Activated CD4-positive, alpha-beta T cell treated with anti-CD3 and anti-CD28 coated beads, Interleukin-2, amount 10 ng/mL, durations not matched to agents 7 days and 5 days (primary cell): ENCODE results near the gene POC1B. TPM values are rescaled to one million over a fixed set of nuclear protein-coding genes. Genes with fewer than 3 reads are reported as not detected.

Experiments
- CTCF ChIA-PET: fragments of 350-600 bp; sonication (Branson Sonifier 250); formaldehyde crosslinking; loops from one replicate; lab custom pipeline; 2021; ENCODE audit warnings: antibody characterized with exemption; lab: Charles Lee
- POLR2A ChIA-PET: fragments of 350-600 bp; sonication (Branson Sonifier 250); formaldehyde crosslinking; loops from one replicate; lab custom pipeline; 2021; ENCODE audit warnings: antibody characterized with exemption; lab: Charles Lee
- DNase-seq: peaks from one replicate; pipeline ENCODE4 v3.0.0-alpha.2; 2020
- H3K27ac Mint-ChIP-seq: one replicate; pipeline ENCODE4 v1.8.0; 2021; ENCODE audit warnings: mild to moderate bottlenecking, moderate library complexity, mixed read lengths
- H3K27me3 Mint-ChIP-seq: one replicate; pipeline ENCODE4 v1.8.0; 2021; ENCODE audit warnings: mixed read lengths
- H3K36me3 Mint-ChIP-seq: one replicate; pipeline ENCODE4 v1.8.0; 2021; ENCODE audit warnings: low read depth, mixed read lengths
- H3K4me1 Mint-ChIP-seq: one replicate; pipeline ENCODE4 v1.8.0; 2021; ENCODE audit warnings: mixed read lengths
- H3K4me3 Mint-ChIP-seq: one replicate; pipeline ENCODE4 v1.8.0; 2021; ENCODE audit warnings: mild to moderate bottlenecking, moderate library complexity, mixed read lengths
- H3K9me3 Mint-ChIP-seq: one replicate; pipeline ENCODE4 v1.8.0; 2021; ENCODE audit warnings: mixed read lengths
- total RNA-seq, 2 experiments: library from RNA; stranded (reverse); gene quantifications; one replicate each; pipeline ENCODE4 v1.2.3, GENCODE V29; 2021

Gene POC1B
- total RNA-seq, 2 experiments from 2014 or later = 33.2 to 41.0 TPM

DNA sequence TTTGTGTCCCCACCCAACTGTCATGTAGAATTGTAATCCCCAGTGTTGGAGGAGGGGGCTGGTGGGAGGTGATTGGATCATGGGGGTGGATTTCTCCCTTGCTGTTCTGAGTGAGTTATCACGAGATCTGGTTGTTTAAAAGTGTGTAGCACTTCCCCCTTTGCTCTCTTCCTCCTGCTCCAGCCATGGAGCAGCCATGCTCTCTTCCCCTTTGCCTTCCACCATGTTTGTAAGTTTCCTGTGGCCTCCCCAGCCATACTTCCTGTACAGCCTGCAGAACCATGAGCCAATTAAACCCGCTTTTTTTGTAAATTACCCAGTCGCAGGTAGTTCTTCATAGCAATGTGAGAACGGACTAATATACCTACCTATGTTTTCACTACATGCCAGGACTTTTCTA lies 2.6 kb upstream of the POC1B start:
- no peak overlapping the region for H3K4me3 Mint-ChIP-seq

DNA sequence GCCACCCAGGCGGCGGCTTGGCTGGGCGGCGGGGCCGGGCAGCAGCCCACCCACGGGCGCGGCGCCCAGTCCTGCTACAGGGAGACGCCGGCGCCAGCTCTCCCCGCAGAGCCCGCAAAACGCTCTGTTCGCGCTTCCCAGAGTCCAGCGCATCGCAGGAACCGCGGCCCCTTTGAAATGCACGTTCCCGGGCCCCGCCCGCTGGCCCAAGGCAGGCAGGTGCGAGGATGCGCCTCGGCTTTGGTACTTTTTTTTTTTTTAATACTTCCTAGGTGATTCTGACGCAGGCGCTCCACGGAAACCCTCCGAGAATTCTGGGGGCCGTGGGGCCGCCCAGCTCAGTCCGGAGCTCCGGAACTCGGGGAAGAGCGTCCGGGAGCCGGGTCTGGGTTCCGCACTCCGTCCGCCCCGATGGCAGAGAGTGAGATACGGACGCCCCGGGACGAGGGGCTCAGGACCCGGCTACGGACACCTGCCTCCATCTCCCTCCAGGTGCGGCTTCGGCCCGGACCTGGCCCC lies 483 bp downstream of the POC1B start:
- H3K27ac Mint-ChIP-seq = peak overlapping the region; percentile 96
- H3K4me3 Mint-ChIP-seq = peak overlapping the region; percentile 95
- peaks cover 62% of the 10 kb centered on the region for H3K4me1 Mint-ChIP-seq
- H3K27me3 Mint-ChIP-seq = no peaks in the 10 kb centered on the region
- ChIA-PET POLR2A (interaction anchor here (0.6 kb wide), 1 partner anchor 179 kb away, joined by 3 read pairs; no protein-coding TSS in a partner anchor), CTCF (interaction anchor here (0.7 to 2.6 kb wide), 14 partner anchors 13 to 520 kb away, joined by 3 to 15 read pairs (median 4); no protein-coding TSS in a partner anchor)
- H3K36me3 Mint-ChIP-seq = peaks cover 32% of the 10 kb centered on the region
- peak; percentile 41 for DNase-seq
- H3K9me3 Mint-ChIP-seq = no peaks in the 10 kb centered on the region

More for the DNA sequence above, 2.6 kb upstream of the POC1B start:
- ChIA-PET CTCF (interaction anchor here (1.4 to 3.8 kb wide), 4 partner anchors 15 to 511 kb away, joined by 4 to 17 read pairs (median 6); no protein-coding TSS in a partner anchor), POLR2A (no interaction called here)
- Mint-ChIP-seq H3K27ac (no peak overlapping the region), H3K4me1 (peaks cover 36% of the 10 kb centered on the region), H3K9me3 (no peaks in the 10 kb centered on the region), H3K36me3 (peaks cover 7% of the 10 kb centered on the region), H3K27me3 (no peaks in the 10 kb centered on the region)
- no peak for DNase-seq

DNA sequence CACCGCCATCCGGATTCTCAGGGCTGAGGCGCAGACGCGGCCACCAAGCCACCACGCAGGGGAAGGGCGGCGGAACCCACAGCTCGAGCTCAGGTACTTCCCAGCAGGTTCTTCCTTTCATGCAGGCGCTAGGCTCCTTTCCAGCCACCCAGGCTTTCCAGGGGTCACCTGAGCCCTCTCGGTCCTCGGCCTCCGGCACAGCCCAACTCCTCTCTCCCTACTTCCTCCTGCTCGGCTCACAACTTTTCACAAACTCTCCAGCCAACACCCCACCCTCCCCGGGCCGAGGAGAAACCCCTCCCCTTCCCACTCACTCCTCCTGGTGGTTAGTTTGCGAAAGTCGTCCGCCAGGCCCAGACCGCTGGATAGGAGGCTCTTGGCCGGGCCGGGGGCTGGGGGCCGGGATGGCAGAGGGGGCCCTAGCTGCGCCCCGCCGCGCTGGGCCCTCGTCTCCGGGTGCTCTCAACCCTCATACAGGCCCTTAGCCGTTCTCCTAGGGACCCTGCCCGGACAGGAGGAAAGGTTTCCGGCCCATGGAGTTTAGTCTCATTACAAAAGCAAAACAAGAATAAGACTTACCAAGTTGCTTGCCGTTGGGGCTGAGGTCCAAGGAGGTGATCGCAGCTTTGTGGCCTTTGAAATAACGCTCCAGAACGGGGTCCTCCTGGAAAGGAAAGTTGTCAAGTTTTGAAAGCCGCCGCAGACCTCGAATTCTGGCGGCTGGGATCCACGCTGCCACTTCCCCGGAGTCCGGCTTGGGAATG lies 1.1 kb downstream of the POC1B start, which contains the start of gene GALNT4:
Gene GALNT4, minus strand, starts transcription at position 256 of the 764 bp plus-strand sequence. Its CDS starts 247 bp downstream, at position 9.
- peaks cover 33% of the 10 kb centered on the region for H3K36me3 Mint-ChIP-seq
- no peaks in the 10 kb centered on the region for H3K27me3 Mint-ChIP-seq
- ChIA-PET POLR2A (interaction anchor here (0.6 kb wide), 1 partner anchor 179 kb away, joined by 3 read pairs; no protein-coding TSS in a partner anchor), CTCF (interaction anchor here (0.7 to 2.6 kb wide), 22 partner anchors 12 to 519 kb away, joined by 3 to 15 read pairs (median 4); no protein-coding TSS in a partner anchor)
- peaks cover 64% of the 10 kb centered on the region for H3K4me1 Mint-ChIP-seq
- peak; percentile 82 for DNase-seq
- H3K9me3 Mint-ChIP-seq = no peaks in the 10 kb centered on the region
- peak within 1 kb of the TSS; percentile 95 for H3K4me3 Mint-ChIP-seq
- H3K27ac Mint-ChIP-seq = peak within 1 kb of the TSS; percentile 96

DNA sequence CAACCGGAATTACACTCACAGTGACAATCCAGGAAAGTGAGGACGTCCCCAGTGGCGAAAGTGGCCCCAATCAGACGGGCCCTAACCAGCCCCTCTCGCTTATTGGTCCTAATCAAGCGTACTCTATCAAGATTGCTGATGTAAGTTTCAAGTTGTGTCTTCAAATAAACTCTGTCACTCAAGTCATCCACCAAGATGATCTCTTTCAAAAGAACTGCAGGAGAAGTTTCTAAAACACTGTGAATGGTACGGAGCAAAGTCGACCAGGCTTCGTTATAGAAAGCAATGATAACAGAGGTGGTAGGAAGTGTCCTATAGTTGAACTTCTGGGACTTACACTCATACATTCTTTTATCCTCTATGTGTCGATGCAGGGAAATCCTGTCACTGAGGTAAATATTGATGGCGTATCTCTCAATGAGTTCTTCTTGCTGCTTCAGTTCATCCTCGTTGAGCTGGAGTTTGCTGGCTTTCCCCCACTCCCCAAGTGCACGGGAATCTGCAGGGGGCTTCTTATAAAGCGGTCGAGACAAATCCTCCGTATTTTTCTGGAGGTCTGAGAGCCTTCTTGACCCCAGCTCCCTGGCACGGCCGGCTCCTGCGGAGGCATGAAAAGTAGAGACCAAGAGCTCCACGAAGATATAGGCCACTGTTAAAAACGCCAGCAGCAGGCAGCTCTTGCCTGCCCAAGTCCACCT lies 1.9 kb downstream of the POC1B start:
- H3K4me3 Mint-ChIP-seq = peak overlapping the region; percentile 95
- peak overlapping the region; percentile 96 for H3K27ac Mint-ChIP-seq
- H3K36me3 Mint-ChIP-seq = peaks cover 35% of the 10 kb centered on the region
- no peak for DNase-seq
- CTCF ChIA-PET = interaction anchor here (0.7 to 2.6 kb wide), 19 partner anchors 12 to 510 kb away, joined by 3 to 15 read pairs (median 4); no protein-coding TSS in a partner anchor
- H3K27me3 Mint-ChIP-seq = no peaks in the 10 kb centered on the region
- H3K9me3 Mint-ChIP-seq = no peaks in the 10 kb centered on the region
- peaks cover 61% of the 10 kb centered on the region for H3K4me1 Mint-ChIP-seq
- POLR2A ChIA-PET = no interaction called here

DNA sequence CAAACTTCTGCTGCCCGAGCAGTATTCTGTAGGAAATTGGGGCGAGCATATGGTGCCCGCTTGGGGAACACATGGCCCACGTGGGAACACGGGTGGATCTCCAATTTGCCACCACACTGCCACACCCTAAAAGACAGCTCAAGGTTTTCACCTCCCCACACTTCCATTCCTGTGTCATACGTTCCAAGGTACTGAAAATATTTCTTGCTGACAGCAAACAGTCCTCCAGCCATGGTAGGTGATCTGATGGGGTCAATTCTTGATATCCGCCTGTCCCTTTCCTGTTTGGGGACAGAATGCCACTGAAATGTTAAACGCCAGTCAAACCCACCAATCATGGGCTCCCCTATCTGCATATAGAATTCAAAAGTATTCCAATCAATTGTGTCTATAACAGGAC lies 2.5 kb downstream of the POC1B start:
- H3K27me3 Mint-ChIP-seq = no peaks in the 10 kb centered on the region
- ChIA-PET CTCF (interaction anchor here (0.7 to 1.2 kb wide), 3 partner anchors 20 to 40 kb away, joined by 3 read pairs; no protein-coding TSS in a partner anchor), POLR2A (no interaction called here)
- no peaks in the 10 kb centered on the region for H3K9me3 Mint-ChIP-seq
- no peak for DNase-seq
- peaks cover 61% of the 10 kb centered on the region for H3K4me1 Mint-ChIP-seq
- peaks cover 37% of the 10 kb centered on the region for H3K36me3 Mint-ChIP-seq
- peak overlapping the region; percentile 96 for H3K27ac Mint-ChIP-seq
- H3K4me3 Mint-ChIP-seq = peak overlapping the region; percentile 95

DNA sequence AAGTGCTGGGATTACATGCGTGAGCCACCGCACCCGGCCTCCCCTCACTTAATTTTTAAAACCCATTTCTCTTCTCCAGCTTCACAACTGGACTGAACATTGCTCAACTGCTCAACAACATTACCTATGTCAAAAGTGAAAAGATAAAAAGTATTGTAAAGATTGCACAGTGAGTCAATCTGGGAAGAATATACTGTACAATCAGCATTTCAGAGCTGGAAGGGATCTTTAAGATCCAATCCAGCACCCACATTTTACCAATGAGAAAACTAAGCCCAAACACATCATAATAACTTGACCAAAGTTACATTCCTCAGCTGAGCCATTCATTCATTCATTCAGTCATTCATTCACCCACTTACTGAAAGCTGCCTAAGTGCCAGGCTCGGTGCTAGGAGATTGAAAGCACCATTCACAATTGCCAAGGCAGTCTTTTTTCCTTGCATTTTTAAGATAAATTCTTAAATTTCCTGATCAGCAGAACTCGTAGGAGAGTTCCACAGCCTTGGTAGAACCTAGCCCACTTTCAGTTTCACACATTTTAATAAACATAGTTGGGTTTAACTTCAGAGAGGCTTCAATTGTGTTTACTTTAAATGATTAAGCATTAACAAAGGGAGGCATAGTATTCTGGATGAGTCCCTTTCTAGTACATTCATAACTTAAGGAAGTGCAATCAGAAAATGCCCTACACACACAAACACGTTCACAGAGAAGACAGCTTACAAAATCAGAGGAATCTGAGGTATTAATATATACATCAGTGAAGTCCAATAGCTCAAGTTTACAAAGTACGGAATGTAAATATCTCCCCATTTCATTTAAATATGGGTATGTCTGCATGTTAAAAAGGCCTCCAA lies 4.3 kb downstream of the POC1B start:
- Mint-ChIP-seq H3K4me1 (peaks cover 56% of the 10 kb centered on the region), H3K27ac (no peak overlapping the region), H3K27me3 (no peaks in the 10 kb centered on the region), H3K36me3 (peaks cover 40% of the 10 kb centered on the region), H3K9me3 (no peaks in the 10 kb centered on the region), H3K4me3 (peak overlapping the region; percentile 47)
- no peak for DNase-seq
- CTCF ChIA-PET = interaction anchor here (0.7 to 1.4 kb wide), 5 partner anchors 8 to 47 kb away, joined by 3 read pairs; no protein-coding TSS in a partner anchor
- POLR2A ChIA-PET = interaction anchor here (1.2 kb wide), 1 partner anchor 169 kb away, joined by 3 read pairs; the partner anchor contains the start of gene DUSP6

DNA sequence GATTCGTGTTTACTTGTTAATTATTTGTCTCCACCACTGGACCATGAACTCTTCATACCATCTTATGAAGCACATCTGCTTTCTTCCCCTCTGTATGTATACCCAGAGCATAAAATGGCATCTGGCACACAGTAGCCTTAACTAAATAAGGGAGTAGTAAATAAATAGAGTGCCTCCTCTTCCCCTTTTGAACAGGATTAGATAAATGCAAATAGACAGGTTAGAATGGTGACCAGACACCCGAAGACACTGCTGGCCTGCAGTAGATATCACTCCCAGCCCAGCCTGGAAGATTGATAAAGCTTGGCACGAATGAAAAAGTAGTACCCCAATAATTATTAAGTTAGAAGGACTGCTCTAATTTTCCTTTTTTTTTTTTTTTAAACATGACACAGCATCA lies 8.1 kb downstream of the POC1B start:
- H3K4me1 Mint-ChIP-seq = peaks cover 37% of the 10 kb centered on the region
- no peak overlapping the region for H3K27ac Mint-ChIP-seq
- POLR2A ChIA-PET = no interaction called here
- no peak overlapping the region for H3K4me3 Mint-ChIP-seq
- DNase-seq = no peak
- H3K27me3 Mint-ChIP-seq = no peaks in the 10 kb centered on the region
- CTCF ChIA-PET = interaction anchor here (1.1 kb wide), 2 partner anchors 9 to 366 kb away, joined by 3 to 5 read pairs; no protein-coding TSS in a partner anchor
- no peaks in the 10 kb centered on the region for H3K9me3 Mint-ChIP-seq
- peaks cover 26% of the 10 kb centered on the region for H3K36me3 Mint-ChIP-seq

DNA sequence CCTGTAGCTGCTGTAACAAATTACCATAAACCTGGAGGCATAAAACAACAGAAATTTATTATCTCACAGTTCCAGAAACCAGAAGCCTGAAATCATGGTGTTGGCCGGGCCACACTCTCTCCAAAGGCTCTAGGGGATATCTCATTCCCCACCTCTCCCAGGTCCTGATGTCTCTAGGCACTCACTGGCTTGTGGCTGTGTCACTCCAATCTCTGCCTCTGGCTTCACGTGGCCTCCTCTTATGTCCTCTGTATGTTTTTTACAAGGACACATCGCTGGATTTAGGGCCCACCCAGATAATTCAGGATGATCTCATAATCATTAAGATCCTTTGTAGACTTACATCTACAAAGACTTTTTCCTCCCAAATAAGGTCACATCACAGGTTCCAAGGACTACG lies 9.2 kb downstream of the POC1B start:
- Mint-ChIP-seq H3K27me3 (no peaks in the 10 kb centered on the region), H3K4me3 (no peak overlapping the region), H3K4me1 (peaks cover 26% of the 10 kb centered on the region), H3K9me3 (no peaks in the 10 kb centered on the region), H3K27ac (no peak overlapping the region), H3K36me3 (peaks cover 17% of the 10 kb centered on the region)
- POLR2A ChIA-PET = no interaction called here
- DNase-seq = no peak
- CTCF ChIA-PET = interaction anchor here (1.1 to 1.6 kb wide), 2 partner anchors 10 to 21 kb away, joined by 5 read pairs; no protein-coding TSS in a partner anchor

DNA sequence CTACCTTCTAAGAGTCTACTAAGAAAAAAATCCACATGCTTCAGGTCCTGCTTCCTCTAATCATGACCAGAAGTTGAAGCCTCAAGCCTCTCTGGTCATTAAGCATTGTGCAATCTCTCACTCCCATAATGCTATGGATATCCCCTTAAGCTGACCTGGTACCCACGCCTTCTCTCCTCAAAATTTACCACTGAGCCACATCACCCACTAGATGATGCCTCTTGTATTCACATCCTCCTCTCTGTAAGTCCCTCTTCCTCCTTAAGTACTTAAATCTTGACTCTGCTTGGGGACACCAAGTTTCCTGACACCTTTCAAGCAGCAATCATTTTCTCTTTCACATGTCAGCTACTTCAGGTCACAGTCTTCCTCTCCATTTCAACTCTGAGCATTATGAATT lies 11.1 kb downstream of the POC1B start:
- H3K9me3 Mint-ChIP-seq = no peaks in the 10 kb centered on the region
- no peak for DNase-seq
- H3K36me3 Mint-ChIP-seq = peaks cover 13% of the 10 kb centered on the region
- POLR2A ChIA-PET = interaction anchor here (0.6 kb wide), 1 partner anchor 177 kb away, joined by 4 read pairs; no protein-coding TSS in a partner anchor
- H3K4me1 Mint-ChIP-seq = peaks cover 19% of the 10 kb centered on the region
- no peak overlapping the region for H3K27ac Mint-ChIP-seq
- H3K4me3 Mint-ChIP-seq = no peak overlapping the region
- no peaks in the 10 kb centered on the region for H3K27me3 Mint-ChIP-seq
- CTCF ChIA-PET = no interaction called here

DNA sequence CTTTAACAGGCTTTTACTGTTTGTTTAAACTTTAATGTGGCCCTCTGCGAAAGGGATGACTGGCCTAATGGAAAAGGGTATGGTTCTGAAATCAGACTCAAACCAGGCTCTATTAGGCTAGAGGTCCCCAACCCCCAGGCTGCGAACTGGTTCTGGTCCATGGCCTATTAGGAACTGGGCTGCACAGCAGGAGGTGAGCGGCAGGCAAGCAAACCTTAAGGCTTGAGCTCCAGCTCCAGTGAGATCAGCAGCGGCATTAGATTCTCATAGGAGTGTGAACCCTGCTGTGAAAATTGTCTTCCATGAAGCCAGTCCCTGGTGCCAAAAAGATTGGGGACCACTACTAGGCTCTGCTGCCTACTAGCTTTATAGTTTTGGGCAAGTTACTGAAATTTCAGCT lies 12.3 kb downstream of the POC1B start:
- ChIA-PET POLR2A (no interaction called here), CTCF (interaction anchor here (1.0 to 1.1 kb wide), 2 partner anchors 9 to 496 kb away, joined by 3 read pairs; no protein-coding TSS in a partner anchor)
- Mint-ChIP-seq H3K4me1 (peaks cover 15% of the 10 kb centered on the region), H3K9me3 (no peaks in the 10 kb centered on the region), H3K36me3 (peaks cover 11% of the 10 kb centered on the region), H3K4me3 (no peak overlapping the region), H3K27ac (no peak overlapping the region), H3K27me3 (no peaks in the 10 kb centered on the region)
- DNase-seq = no peak

DNA sequence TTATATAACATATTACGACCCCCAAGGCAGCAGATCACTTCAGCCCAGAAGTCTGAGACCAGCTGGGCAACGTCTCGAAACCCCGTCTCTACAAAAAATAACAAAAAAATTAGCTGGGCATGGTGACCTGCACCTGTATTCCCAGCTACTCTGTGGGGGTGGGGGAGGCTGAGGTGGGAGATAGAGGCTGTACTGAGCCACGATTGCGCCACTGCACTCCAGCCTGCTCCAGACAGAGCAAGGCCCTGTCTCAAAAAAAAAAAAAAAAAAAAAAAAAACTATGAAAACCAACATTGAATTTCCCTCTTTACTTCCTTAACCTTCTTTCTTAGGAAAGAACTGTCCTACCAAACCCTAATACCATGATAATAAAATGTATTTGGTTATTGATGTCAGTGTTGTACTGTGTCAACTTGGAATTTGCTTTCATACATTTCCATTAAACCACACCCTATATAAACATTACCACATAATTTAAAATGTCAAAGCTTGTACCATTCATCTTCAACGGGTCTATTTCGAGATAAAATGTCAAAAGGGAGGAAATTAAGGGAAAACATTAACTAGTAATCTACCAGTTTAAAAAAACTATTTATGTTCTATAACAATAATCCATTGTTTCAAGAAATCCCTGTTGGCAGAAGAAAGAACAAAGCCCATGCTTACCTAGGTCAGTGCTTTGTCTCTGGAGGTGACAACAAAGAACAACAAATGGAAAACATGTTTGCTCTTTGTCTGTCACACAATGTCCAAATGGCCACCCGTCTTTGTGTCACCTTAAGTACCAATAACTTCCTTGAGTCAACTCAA lies 18.6 kb downstream of the POC1B start:
- H3K27ac Mint-ChIP-seq = no peak overlapping the region
- H3K27me3 Mint-ChIP-seq = no peaks in the 10 kb centered on the region
- POLR2A ChIA-PET = no interaction called here
- H3K4me3 Mint-ChIP-seq = no peak overlapping the region
- CTCF ChIA-PET = interaction anchor here (0.5 to 1.5 kb wide), 2 partner anchors 8 to 1335 kb away, joined by 3 read pairs; no protein-coding TSS in a partner anchor
- no peak for DNase-seq
- no peaks in the 10 kb centered on the region for H3K9me3 Mint-ChIP-seq
- peaks cover 13% of the 10 kb centered on the region for H3K36me3 Mint-ChIP-seq
- peaks cover 13% of the 10 kb centered on the region for H3K4me1 Mint-ChIP-seq
